RPMI7951 (cell line): ENCODE measurements around the gene UNC93B1. TPM values are rescaled to one million over a fixed set of nuclear protein-coding genes. Genes with fewer than 3 reads are reported as not detected.
"Not testable (repeated sequence)": the region's sequence is repeated elsewhere in the genome, so short reads cannot be mapped to it uniquely, and the experiment has no call there.

ENCODE experiments used
- DNase-seq: peaks from one replicate; pipeline ENCODE4 v3.0.0-alpha.2; 2012; ENCODE audit warnings: low read depth
- total RNA-seq: library from RNA; depleted of rRNA; stranded (reverse); fragments of >200 nt; shearing (Covaris generic); gene quantifications from 2 replicates; pipeline ENCODE4 v1.2.3, GENCODE V29; 2014

UNC93B1 gene
- total RNA-seq, 1 experiment from 2014 or later, result 15.7 TPM

GRCh38 chr11:68010090-68011041, 6.5 kb upstream of the UNC93B1 start, which contains the start of gene ALDH3B1:
ALDH3B1 (plus strand) TSS chr11:68010327; CDS start chr11:68015298, 4,971 bp downstream.
- peak; percentile 94 for DNase-seq

- DNase-seq, result peak; percentile 61
Observed at GRCh38 chr11:68009391-68010089, 5.6 kb upstream of the UNC93B1 start.

GRCh38 chr11:68008381-68009337, 4.8 kb upstream of the UNC93B1 start:
- no peak for DNase-seq

- no peak for DNase-seq
Observed at GRCh38 chr11:68007498-68008380, 3.8 kb upstream of the UNC93B1 start.

GRCh38 chr11:68006606-68007166, 2.8 kb upstream of the UNC93B1 start:
- no peak for DNase-seq

- DNase-seq, result no peak
Observed at GRCh38 chr11:68004551-68005335, 846 bp upstream of the UNC93B1 start.

- no peak for DNase-seq
Observed at GRCh38 chr11:68002938-68003845, 705 bp downstream of the UNC93B1 start.

- DNase-seq, result no peak
Observed at GRCh38 chr11:68002575-68002937, 1.3 kb downstream of the UNC93B1 start.

- DNase-seq, result no peak
Observed at GRCh38 chr11:67999704-68000103, 4.2 kb downstream of the UNC93B1 start.

- DNase-seq, result no peak
Observed at GRCh38 chr11:67999201-67999629, 4.7 kb downstream of the UNC93B1 start.

GRCh38 chr11:67998150-67999045, 5.5 kb downstream of the UNC93B1 start:
- no peak for DNase-seq

- DNase-seq, result no peak
Observed at GRCh38 chr11:67997475-67997921, 6.4 kb downstream of the UNC93B1 start.

GRCh38 chr11:67996622-67997474, 7.0 kb downstream of the UNC93B1 start:
- no peak for DNase-seq

- DNase-seq, result no peak
Observed at GRCh38 chr11:67996051-67996450, 7.8 kb downstream of the UNC93B1 start.

- DNase-seq, result not testable (repeated sequence)
Observed at GRCh38 chr11:67995579-67995978, 8.3 kb downstream of the UNC93B1 start.

- not testable (repeated sequence) for DNase-seq
Observed at GRCh38 chr11:67995129-67995528, 8.8 kb downstream of the UNC93B1 start.
